Cardiac muscle cell (in vitro differentiated cells and primary cell): ENCODE results near the gene USP19. TPM values are rescaled to one million over a fixed set of nuclear protein-coding genes. Genes with fewer than 3 reads are reported as not detected.
A peak's percentile ranks its signal among the peaks of the same experiment; 100 is the strongest.

Experiments used
- DNase-seq, 2 donors: peaks; one replicate each; pipeline versions ENCODE4 v3.0.0 to v3.0.0-alpha.2; 2010 to 2017; ENCODE audit warnings: low read depth in 1 of 2, low spot score in 1 of 2
- H3K27ac ChIP-seq: fragments of 200-600 bp; sonication (generic); 2 replicates; pipeline ENCODE4 v1.5.1; 2016
- H3K27me3 ChIP-seq: fragments of 200-600 bp; sonication (generic); 2 replicates; pipeline ENCODE4 v1.6.0; 2016; ENCODE audit warnings: control low read depth
- H3K36me3 ChIP-seq: fragments of 200-600 bp; sonication (generic); 2 replicates; pipeline ENCODE4 v1.5.1; 2016; ENCODE audit warnings: control low read depth
- H3K4me1 ChIP-seq: fragments of 200-600 bp; sonication (generic); 2 replicates; pipeline ENCODE4 v1.8.1; 2017; ENCODE audit warnings: low read depth, mild to moderate bottlenecking, mixed run types
- H3K4me3 ChIP-seq: fragments of 200-600 bp; sonication (generic); 2 replicates; pipeline ENCODE4 v1.5.1; 2016; ENCODE audit warnings: mild to moderate bottlenecking
- H3K9me3 ChIP-seq: fragments of 200-600 bp; sonication (generic); 2 replicates; pipeline ENCODE4 v1.5.1; 2017; ENCODE audit warnings: low read depth, mild to moderate bottlenecking, control low read depth
- polyA plus RNA-seq: library from polyadenylated mRNA; unstranded; fragments of >200 nt; fragmentation: Nextera tagmentation; extraction: Ambion mirVana; gene quantifications from 2 replicates; pipeline ENCODE4 v1.2.1, GENCODE V29; 2016
- total RNA-seq: library from RNA; depleted of rRNA; stranded (reverse); fragments of >200 nt; gene quantifications from 2 replicates; pipeline ENCODE4 v1.2.3, GENCODE V29; 2016
- TF ChIP-seq, protein P1 (sequence below): IDR thresholded peaks from 2 replicates; pipeline ENCODE4 v1.5.1; 2012; ENCODE audit warnings: low read depth, mild to moderate bottlenecking, low read length

USP19 gene, protein sequence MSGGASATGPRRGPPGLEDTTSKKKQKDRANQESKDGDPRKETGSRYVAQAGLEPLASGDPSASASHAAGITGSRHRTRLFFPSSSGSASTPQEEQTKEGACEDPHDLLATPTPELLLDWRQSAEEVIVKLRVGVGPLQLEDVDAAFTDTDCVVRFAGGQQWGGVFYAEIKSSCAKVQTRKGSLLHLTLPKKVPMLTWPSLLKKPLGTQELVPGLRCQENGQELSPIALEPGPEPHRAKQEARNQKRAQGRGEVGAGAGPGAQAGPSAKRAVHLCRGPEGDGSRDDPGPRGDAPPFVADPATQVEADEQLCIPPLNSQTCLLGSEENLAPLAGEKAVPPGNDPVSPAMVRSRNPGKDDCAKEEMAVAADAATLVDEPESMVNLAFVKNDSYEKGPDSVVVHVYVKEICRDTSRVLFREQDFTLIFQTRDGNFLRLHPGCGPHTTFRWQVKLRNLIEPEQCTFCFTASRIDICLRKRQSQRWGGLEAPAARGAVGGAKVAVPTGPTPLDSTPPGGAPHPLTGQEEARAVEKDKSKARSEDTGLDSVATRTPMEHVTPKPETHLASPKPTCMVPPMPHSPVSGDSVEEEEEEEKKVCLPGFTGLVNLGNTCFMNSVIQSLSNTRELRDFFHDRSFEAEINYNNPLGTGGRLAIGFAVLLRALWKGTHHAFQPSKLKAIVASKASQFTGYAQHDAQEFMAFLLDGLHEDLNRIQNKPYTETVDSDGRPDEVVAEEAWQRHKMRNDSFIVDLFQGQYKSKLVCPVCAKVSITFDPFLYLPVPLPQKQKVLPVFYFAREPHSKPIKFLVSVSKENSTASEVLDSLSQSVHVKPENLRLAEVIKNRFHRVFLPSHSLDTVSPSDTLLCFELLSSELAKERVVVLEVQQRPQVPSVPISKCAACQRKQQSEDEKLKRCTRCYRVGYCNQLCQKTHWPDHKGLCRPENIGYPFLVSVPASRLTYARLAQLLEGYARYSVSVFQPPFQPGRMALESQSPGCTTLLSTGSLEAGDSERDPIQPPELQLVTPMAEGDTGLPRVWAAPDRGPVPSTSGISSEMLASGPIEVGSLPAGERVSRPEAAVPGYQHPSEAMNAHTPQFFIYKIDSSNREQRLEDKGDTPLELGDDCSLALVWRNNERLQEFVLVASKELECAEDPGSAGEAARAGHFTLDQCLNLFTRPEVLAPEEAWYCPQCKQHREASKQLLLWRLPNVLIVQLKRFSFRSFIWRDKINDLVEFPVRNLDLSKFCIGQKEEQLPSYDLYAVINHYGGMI (N-terminal part only)
- 103 and 122 TPM in 2 replicates for total RNA-seq
- 50.5 and 61.8 TPM in 2 replicates for polyA plus RNA-seq

DNA sequence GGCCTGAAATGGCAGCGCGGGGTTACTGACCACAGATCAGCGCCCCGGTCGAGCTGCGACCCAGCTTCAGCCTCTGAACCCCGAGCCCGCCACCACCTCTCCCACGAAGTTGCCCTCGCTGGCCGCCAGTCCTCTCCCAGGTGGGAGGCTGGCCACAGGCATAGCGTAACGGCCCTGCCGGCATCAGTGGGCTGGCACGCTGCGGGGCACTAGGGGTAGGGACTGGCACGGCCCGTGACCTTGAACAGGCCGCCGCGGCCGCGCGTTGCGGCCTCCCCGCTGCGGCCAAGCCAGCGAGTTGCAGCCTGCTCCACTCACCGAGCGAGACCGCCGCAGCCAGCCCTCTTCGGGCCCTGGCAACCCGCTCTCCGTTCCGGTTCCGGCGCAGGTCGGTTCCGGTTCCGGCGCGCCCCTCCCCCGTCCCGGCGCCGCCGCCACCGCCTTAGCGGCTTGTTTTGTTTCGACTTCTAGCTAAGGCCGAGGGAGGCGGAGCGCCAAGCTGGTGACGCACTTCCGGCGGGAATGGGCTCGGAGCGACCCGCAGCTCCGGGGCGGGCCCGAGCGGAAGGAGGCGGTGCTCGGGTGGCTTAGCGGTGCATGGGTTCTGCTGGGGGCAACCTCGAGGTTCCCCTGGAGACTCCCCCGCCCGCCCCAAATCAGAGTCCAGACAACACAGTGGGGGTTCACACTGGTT, at the start of gene USP19:
Gene USP19 (minus strand): TSS at position 386 of the 694 bp plus-strand sequence. CDS start 1,678 bp downstream, outside the sequence.
- TF ChIP-seq, protein P1, sequence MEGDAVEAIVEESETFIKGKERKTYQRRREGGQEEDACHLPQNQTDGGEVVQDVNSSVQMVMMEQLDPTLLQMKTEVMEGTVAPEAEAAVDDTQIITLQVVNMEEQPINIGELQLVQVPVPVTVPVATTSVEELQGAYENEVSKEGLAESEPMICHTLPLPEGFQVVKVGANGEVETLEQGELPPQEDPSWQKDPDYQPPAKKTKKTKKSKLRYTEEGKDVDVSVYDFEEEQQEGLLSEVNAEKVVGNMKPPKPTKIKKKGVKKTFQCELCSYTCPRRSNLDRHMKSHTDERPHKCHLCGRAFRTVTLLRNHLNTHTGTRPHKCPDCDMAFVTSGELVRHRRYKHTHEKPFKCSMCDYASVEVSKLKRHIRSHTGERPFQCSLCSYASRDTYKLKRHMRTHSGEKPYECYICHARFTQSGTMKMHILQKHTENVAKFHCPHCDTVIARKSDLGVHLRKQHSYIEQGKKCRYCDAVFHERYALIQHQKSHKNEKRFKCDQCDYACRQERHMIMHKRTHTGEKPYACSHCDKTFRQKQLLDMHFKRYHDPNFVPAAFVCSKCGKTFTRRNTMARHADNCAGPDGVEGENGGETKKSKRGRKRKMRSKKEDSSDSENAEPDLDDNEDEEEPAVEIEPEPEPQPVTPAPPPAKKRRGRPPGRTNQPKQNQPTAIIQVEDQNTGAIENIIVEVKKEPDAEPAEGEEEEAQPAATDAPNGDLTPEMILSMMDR, result no peak
- Histone ChIP-seq H3K27ac (peak within 1 kb of the TSS; percentile 98), H3K9me3 (no peaks in the 10 kb centered on the region), H3K4me1 (peaks cover 10% of the 10 kb centered on the region), H3K4me3 (peak within 1 kb of the TSS; percentile 62), H3K36me3 (peaks cover 49% of the 10 kb centered on the region), H3K27me3 (no peaks in the 10 kb centered on the region)
- peak; percentile 95 to 96 for DNase-seq

DNA sequence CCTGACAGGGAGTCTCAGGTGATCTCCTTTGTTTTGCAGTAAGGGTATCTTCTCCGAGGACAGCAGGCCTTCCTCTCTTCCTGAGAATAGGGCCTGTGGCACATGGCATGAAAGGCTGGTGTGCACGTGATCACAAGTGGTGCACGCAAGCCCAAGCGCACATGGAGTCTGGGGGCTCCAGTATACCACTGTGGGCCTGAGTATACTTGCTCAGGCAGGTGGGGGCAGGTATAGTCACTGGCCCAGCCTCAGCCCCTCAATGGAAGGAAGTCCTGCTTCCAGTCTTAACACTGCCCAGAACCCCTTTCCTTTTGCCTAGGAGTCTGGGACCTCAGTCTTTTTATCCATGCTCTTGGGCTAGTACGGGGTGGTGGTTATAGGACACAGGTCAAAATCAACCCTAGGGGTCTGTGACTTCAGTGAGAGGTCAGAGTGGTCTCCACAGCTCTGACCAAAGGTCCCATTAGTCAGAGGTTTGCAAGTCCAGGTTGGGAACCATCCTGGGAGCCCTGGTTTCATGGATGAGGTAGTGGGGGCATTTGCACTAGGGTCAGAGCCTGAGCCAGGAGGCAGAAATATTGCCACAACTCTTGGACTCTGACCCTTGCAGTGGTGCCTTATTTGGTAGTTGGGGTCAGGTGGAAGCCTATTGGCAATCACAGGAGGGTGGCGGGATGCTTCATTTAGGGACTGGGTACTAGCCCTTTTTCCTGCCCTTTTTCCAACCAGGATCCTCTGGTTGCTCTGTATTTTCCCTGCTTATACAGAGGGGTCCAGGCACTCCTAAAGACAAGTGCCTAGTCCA, 46.3 kb upstream of the USP19 start:
- Histone ChIP-seq H3K4me1 (peaks cover 12% of the 10 kb centered on the region), H3K27ac (no peak overlapping the region), H3K27me3 (no peaks in the 10 kb centered on the region), H3K9me3 (no peaks in the 10 kb centered on the region), H3K4me3 (peak overlapping the region; percentile 74), H3K36me3 (peaks cover 2% of the 10 kb centered on the region)
- DNase-seq, result no peak
- TF ChIP-seq, protein P1, result no peak

DNA sequence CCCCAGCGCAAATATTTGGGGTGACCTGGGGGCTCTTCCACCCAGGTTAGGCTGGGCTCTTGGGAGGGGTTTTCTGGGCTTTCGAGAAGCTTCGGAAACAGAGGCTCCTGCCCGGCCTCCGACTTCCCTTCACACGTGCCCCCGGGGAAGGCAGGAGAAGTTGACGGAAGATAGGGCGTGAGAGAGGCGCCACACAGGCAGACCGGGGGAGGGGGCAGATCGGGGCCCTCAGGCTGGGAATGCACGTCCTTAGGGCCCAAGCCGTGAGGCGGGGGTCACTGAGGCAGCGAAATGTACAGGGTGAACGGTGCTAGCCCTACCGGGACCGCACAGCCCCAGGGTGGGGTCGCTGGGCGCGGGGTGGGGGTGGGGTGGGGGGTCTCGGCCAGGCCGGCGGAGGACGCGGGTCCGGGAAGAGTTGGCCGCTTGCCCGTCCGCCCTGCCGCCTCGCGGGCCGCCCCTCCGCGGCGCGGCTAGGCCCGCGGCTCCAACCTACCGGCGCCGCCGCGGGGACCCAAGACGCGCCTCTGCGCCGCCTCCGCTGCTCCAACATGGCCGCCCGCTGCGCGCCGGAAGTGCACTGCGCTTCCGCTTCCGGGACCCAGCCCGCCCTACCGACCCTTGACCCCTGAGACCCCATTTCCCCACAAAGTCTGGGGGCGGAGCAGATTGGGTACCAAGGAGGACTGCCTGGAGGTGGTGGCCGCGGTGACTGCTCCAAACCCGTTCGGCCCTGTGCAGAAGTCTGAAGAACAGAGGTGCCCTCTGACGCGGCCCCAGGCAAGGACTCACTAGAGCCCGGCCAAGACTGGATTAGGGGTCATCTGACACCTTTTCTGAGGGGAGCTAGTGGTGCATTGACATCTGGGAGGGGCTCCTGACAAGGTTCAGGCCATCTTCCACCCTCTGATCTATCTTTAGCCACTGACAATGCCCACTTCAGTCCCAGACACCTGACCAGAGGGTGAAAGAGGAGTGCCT, 45.4 kb upstream of the USP19 start, which contains the start of gene CCDC71:
Gene CCDC71 (minus strand): TSS at position 561 of the 981 bp plus-strand sequence. CDS start 2,123 bp downstream, outside the sequence.
- TF ChIP-seq, protein P1, result no peak
- Histone ChIP-seq H3K36me3 (peaks cover 2% of the 10 kb centered on the region), H3K4me1 (peaks cover 12% of the 10 kb centered on the region), H3K9me3 (no peaks in the 10 kb centered on the region), H3K27me3 (no peaks in the 10 kb centered on the region), H3K4me3 (peak within 1 kb of the TSS; percentile 74), H3K27ac (peak within 1 kb of the TSS; percentile 85)
- DNase-seq, result peak; percentile 79 to 81
